GM12891 (cell line): ENCODE data around the gene CPLANE1.

Source experiments
- PAX5 ChIP-seq: IDR thresholded peaks from 2 replicates; pipeline ENCODE4 v1.6.1; 2011; ENCODE audit warnings: low read length, moderate library complexity, mild to moderate bottlenecking; ENCODE audit not compliant: insufficient read depth, severe bottlenecking
- POLR2A ChIP-seq: IDR thresholded peaks from 2 replicates; pipeline ENCODE4 v1.6.1; 2011; ENCODE audit warnings: low read depth, low read length, control low read depth
- SPI1 ChIP-seq: IDR thresholded peaks from 2 replicates; pipeline ENCODE4 v1.6.1; 2011; ENCODE audit warnings: low read depth, low read length, control low read depth
- TAF1 ChIP-seq: IDR thresholded peaks from 2 replicates; pipeline ENCODE4 v1.6.1; 2011; ENCODE audit warnings: low read depth, low read length, control low read depth

- TF ChIP-seq TAF1 (no peak), PAX5 (no peak), POLR2A (no peak), SPI1 (no peak)
These were observed 139.0 kb downstream of the CPLANE1 start for GRCh38 chr5:37110135-37110534.
